Measurements from ENCODE around the gene GPR21.

Gene GPR21

GRCh38 chr9:123041489-123041888 is 8.0 kb downstream of the GPR21 start:
- no peaks in the 10 kb centered on the region for H3K27me3 Mint-ChIP-seq
- CTCF ChIA-PET: no interaction called here
- H3K27ac Mint-ChIP-seq: no peak overlapping the region
- H3K9me3 Mint-ChIP-seq: peaks cover 7% of the 10 kb centered on the region
- H3K36me3 Mint-ChIP-seq: peaks cover 17% of the 10 kb centered on the region
- no peaks in the 10 kb centered on the region for H3K4me1 Mint-ChIP-seq
- no peak for DNase-seq
- H3K4me3 Mint-ChIP-seq: no peak overlapping the region

DNA sequence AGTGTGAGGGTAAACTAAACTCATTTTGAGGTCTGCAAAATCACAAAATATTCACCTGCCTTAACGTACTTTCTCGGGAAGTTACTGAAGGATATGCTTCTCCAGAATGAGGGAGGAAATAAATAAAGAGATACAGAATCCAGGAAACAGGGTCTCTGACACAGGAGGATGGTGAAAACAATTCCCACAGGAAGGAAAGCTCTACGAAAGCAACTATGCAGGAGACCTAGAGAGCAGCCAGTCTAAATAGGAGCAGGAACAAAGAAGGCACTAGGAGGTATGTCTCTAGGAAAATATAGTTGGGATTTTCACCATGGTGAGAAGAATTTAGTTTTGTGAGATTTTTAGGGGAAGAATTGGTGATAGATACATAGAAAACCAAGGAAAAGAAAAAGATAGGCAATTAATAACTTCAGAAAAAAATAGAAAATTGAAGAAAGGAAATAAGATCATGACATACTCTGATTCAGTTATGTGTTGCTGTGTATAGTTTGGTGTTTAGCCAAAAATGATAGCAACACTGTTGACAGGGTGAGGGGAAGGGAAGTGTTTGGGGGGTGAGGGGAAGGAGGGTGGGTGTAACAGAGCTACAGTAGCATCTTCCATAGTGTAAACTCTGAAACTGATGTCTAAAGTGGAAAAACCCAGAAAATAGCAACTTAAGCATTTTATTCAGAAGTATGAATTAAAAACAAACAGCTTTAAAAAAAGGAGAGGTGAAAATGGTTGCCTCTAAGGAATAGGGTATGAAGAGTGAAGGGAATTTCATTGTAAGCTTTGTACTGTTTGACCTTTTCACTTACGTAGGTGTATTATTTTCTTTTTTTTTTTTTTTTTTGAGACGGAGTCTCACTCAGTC is 9.8 kb downstream of the GPR21 start:
- no peak overlapping the region for H3K4me3 Mint-ChIP-seq
- no peaks in the 10 kb centered on the region for H3K27me3 Mint-ChIP-seq
- H3K4me1 Mint-ChIP-seq: no peaks in the 10 kb centered on the region
- CTCF ChIA-PET: no interaction called here
- H3K36me3 Mint-ChIP-seq: peaks cover 11% of the 10 kb centered on the region
- H3K9me3 Mint-ChIP-seq: peaks cover 7% of the 10 kb centered on the region
- H3K27ac Mint-ChIP-seq: no peak overlapping the region
- DNase-seq: no peak

- no peak overlapping the region for H3K4me3 Mint-ChIP-seq
- peaks cover 7% of the 10 kb centered on the region for H3K9me3 Mint-ChIP-seq
- H3K27ac Mint-ChIP-seq: no peak overlapping the region
- CTCF ChIA-PET: interaction anchor here (1.2 kb wide), 1 partner anchor 15 kb away, joined by 3 read pairs; no protein-coding TSS in a partner anchor
- H3K4me1 Mint-ChIP-seq: no peaks in the 10 kb centered on the region
- H3K27me3 Mint-ChIP-seq: no peaks in the 10 kb centered on the region
- H3K36me3 Mint-ChIP-seq: peaks cover 11% of the 10 kb centered on the region
- DNase-seq: no peak
These were observed 11.1 kb downstream of the GPR21 start for GRCh38 chr9:123044586-123044985.

DNA sequence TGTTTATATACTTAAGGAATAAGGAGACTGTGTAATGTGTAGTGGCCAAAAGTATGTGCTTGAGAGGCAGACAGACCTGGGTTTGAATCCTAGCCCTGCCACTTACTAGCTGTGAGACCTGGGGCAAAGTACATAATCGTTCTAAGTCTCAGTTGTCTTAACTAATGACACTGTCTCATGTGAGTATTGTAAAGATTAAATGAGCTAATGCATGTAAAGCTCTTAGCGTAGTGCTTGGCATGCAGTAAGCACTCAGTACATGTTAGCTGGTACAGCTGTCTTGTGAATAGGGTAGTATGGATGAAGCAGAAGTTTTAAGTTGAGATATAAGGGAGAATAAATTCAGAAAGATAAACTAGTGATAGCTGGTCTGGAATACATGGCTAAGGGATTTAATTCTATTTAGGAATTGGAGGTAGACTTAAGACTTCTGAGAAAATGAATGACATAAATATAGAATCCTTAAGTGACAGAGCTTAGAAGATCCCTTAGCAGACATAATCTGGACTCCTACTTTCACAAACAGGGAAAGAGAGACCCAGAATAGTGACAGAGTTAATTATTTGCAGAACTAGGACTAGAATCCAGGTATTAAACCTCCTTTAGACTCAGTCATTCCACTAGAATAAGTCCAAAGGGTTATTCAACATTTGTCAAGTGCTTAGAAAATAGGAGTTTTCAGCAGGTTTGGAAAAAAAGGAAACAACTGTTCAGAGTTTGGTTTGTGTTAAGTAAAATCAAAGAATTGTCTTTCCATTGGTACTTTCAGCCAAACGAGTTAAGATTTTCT is 13.1 kb downstream of the GPR21 start:
- CTCF ChIA-PET: no interaction called here
- Mint-ChIP-seq H3K4me3 (no peak overlapping the region), H3K27me3 (no peaks in the 10 kb centered on the region), H3K9me3 (peaks cover 7% of the 10 kb centered on the region), H3K36me3 (peaks cover 14% of the 10 kb centered on the region), H3K27ac (no peak overlapping the region), H3K4me1 (no peaks in the 10 kb centered on the region)
- DNase-seq: no peak

DNA sequence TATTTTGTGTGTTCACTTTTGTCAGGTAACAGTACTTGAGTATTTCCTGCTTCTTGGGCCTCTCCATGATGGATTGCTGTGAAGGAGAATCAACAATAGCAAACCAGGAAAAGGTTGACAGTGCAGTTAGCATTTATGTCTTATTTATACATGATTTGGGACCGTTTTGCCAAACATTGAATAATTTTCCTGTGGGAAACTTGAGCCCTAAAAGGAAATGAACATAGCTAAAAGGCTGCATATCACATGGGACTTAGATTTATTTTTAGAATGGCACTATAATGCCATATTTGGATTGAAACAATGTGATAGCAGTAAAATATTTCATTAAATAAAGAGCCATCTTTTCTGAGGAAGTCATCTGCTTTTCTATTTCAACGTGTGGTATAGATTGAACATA is 15.3 kb downstream of the GPR21 start:
- Mint-ChIP-seq H3K4me3 (no peak overlapping the region), H3K27ac (no peak overlapping the region), H3K36me3 (peaks cover 2% of the 10 kb centered on the region), H3K4me1 (no peaks in the 10 kb centered on the region), H3K27me3 (no peaks in the 10 kb centered on the region), H3K9me3 (no peaks in the 10 kb centered on the region)
- DNase-seq: no peak
- CTCF ChIA-PET: no interaction called here

DNA sequence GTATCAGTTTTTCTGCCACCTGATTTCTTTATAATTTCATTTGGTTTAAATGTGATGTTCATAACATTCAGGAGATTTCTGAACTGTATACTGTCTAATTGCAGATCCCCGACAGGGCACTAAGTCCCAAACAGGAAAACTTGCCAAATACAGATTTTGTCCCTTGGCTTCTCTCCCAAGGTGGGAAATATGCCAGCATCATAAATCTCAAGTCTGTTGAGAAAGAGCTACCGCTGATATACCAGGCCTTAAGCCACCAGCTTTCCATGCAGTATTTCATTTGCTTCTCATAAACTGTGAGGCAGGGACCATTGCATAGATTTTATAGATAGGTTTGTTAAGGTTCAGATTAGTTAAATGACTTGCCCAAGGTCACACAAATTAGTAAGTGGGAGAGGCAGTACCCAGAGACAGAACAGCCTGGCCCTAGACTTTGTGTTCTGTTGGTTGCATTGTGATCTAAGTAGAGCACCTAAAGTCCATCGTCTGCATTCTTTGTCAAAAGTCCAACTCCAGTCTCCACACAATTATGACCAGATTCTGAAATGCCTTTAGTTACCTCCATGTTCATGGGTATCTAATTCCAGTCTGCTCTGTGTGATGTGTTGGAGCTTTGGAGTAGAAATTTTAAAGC is 16.2 kb downstream of the GPR21 start:
- Mint-ChIP-seq H3K27me3 (no peaks in the 10 kb centered on the region), H3K27ac (no peak overlapping the region), H3K4me3 (no peak overlapping the region), H3K36me3 (peaks cover 2% of the 10 kb centered on the region), H3K4me1 (no peaks in the 10 kb centered on the region), H3K9me3 (no peaks in the 10 kb centered on the region)
- no peak for DNase-seq
- CTCF ChIA-PET: no interaction called here

DNA sequence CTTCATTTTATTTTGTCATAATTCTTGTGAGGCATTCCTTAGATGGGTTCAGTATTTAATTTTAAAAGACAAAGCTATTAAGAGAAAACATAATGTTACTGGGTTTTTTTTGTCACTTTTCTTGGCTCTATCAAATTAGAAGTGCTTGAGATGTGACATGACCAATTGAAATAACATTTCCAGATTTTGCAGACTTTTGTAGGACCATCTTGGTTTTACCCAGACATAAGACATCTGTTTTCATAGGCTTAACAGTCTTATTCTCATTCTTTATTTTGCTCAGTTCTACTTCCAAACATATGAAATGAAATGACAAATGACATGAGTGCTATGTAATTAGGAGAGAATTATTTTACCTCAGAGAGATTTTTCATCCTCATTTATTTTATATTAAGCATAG is 19.6 kb downstream of the GPR21 start:
- no peak for DNase-seq
- Mint-ChIP-seq H3K36me3 (peaks cover 2% of the 10 kb centered on the region), H3K27ac (no peak overlapping the region), H3K9me3 (no peaks in the 10 kb centered on the region), H3K4me3 (no peak overlapping the region), H3K4me1 (no peaks in the 10 kb centered on the region), H3K27me3 (no peaks in the 10 kb centered on the region)
- CTCF ChIA-PET: interaction anchor here (0.6 kb wide), 1 partner anchor 565 kb away, joined by 3 read pairs; no protein-coding TSS in a partner anchor

DNA sequence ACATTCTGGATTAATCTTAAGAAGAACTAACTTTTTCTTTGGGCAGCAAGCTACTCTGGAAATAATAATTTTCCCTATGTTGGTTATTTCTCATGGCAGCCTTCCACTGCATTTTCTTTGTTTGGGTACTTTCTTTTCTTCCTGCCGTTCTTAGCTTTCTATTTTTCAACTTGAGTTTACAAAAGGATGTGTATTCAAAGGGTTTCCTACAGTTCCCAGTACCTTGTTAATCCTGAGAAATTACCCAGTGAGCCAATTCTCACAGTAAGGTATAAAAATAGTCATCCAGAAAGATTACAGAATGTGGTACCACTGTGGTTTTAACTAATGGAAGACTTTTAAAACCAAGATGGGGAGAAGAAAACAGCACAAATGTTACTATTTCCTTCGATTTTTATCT is 20.2 kb downstream of the GPR21 start:
- Mint-ChIP-seq H3K4me1 (no peaks in the 10 kb centered on the region), H3K36me3 (peaks cover 2% of the 10 kb centered on the region), H3K27me3 (no peaks in the 10 kb centered on the region), H3K9me3 (no peaks in the 10 kb centered on the region), H3K27ac (no peak overlapping the region), H3K4me3 (no peak overlapping the region)
- CTCF ChIA-PET: no interaction called here
- DNase-seq: no peak

GRCh38 chr9:123058834-123059233 is 25.4 kb downstream of the GPR21 start:
- Mint-ChIP-seq H3K36me3 (no peaks in the 10 kb centered on the region), H3K4me3 (no peak overlapping the region), H3K27ac (no peak overlapping the region), H3K9me3 (no peaks in the 10 kb centered on the region), H3K27me3 (no peaks in the 10 kb centered on the region), H3K4me1 (no peaks in the 10 kb centered on the region)
- no peak for DNase-seq
- CTCF ChIA-PET: no interaction called here

DNA sequence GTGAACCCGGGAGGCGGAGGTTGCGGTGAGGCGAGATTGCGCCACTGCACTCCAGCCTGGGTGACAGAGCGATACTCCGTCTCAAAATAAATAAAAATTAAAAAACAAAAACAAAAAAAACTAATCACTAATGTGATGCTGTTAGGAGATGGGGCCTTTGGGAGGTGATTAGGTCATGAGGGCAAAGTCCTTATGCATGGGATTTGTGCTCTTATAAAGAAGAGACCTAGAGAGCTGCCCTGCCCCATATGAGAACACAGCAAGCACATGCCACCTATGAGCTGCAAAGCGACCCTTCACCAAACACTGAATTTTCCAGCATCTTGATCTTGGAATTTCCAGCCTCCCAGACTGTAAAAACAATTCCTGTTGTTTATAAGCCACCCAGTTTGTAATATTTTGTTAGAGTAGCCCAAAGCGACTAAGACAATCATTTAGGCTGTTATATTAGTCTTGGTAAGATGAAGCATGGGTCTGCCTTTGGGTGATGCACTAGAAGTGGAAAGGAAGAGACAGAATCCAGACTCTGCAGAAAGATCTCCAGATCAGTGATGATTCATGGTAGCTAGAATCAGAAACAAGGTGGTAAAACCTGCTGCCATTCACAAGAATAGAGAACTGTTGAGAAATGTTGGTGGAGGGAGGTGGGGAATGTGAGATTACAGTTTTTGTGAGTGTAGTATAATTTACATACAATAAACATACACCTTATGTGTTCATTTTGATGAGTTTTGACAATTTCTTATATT is 26.2 kb downstream of the GPR21 start:
- no peaks in the 10 kb centered on the region for H3K36me3 Mint-ChIP-seq
- H3K4me3 Mint-ChIP-seq: no peak overlapping the region
- H3K4me1 Mint-ChIP-seq: no peaks in the 10 kb centered on the region
- CTCF ChIA-PET: no interaction called here
- no peaks in the 10 kb centered on the region for H3K27me3 Mint-ChIP-seq
- DNase-seq: no peak
- H3K9me3 Mint-ChIP-seq: no peaks in the 10 kb centered on the region
- H3K27ac Mint-ChIP-seq: no peak overlapping the region

- Mint-ChIP-seq H3K4me1 (no peaks in the 10 kb centered on the region), H3K27ac (no peak overlapping the region), H3K4me3 (no peak overlapping the region), H3K36me3 (peaks cover 9% of the 10 kb centered on the region), H3K9me3 (no peaks in the 10 kb centered on the region), H3K27me3 (no peaks in the 10 kb centered on the region)
- no peak for DNase-seq
- CTCF ChIA-PET: no interaction called here
These were observed 27.7 kb downstream of the GPR21 start for GRCh38 chr9:123061216-123061615.

DNA sequence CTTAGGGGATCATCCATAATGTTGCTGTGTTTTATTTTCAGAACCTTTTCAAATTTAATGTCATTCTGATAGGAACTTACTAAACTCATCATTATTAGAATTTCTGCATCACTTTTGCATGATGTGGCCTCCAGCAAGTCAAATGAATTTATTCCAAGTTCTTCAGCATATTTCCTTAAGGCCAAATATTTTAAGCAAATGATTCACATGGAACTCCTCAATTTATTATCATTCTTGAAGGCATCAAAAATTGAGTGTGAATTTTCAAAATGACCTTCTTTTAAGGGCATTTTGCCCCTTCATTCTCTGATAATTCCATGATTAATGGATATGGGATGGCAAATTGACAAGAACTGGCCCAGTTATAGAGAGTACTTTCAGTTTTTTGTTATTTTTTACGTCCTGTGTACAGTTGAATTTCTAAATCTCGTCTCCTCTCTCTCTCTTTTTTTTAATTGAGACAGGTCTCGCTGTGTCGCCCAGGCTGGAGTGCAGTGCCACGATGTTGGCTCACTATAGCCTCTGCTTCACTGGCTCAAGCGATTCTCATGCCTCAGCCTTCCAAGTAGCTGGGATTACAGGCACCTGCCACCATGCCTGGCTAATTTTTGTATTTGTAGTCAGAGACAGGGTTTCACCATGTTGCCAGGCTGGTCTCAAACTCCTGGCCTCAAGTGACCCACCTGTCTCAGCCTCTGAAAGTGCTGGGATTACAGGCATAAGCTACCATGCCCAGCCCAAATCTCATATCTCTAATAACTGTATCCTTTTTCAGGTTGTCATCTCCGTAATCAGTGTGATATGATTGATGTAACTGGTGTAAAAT is 29.1 kb downstream of the GPR21 start:
- Mint-ChIP-seq H3K4me3 (no peak overlapping the region), H3K27ac (no peak overlapping the region), H3K27me3 (no peaks in the 10 kb centered on the region), H3K4me1 (no peaks in the 10 kb centered on the region), H3K9me3 (no peaks in the 10 kb centered on the region), H3K36me3 (peaks cover 13% of the 10 kb centered on the region)
- DNase-seq: no peak
- CTCF ChIA-PET: interaction anchor here (1.5 kb wide), 1 partner anchor 287 kb away, joined by 3 read pairs; no protein-coding TSS in a partner anchor

DNA sequence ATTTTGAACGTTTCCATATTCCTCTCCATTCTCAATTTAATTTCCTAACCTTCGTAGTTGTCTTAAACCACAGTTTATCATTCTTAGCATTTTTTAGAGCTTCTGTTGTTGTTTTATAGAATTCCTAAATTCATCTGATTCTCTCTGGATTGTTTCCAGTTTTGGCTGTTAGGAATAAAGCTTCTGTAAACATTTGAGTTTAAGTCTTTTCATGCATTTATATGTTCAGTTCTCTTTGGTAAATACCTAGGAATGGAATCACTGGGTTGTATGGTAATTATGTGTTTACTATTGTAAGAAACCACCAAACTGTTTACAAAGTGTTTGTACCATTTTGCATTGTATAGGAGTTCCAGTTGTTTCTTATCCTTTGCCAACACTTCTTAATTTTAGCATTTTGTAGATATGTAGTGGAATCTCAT is 29.7 kb downstream of the GPR21 start:
- no peaks in the 10 kb centered on the region for H3K9me3 Mint-ChIP-seq
- H3K4me3 Mint-ChIP-seq: no peak overlapping the region
- H3K27me3 Mint-ChIP-seq: no peaks in the 10 kb centered on the region
- CTCF ChIA-PET: interaction anchor here (1.5 kb wide), 1 partner anchor 287 kb away, joined by 3 read pairs; no protein-coding TSS in a partner anchor
- H3K4me1 Mint-ChIP-seq: no peaks in the 10 kb centered on the region
- peaks cover 13% of the 10 kb centered on the region for H3K36me3 Mint-ChIP-seq
- no peak for DNase-seq
- no peak overlapping the region for H3K27ac Mint-ChIP-seq
